IMR-90 (cell line): Measurements from ENCODE around the gene CASTOR1. TPM values are rescaled to one million over a fixed set of nuclear protein-coding genes. Genes with fewer than 3 reads are reported as not detected.

Source experiments
- ATAC-seq: fragments of 200-7000 bp; cut with Tn5 transposase; 2 replicates; pipeline ENCODE4 v1.9.1; 2020; ENCODE audit warnings: low read depth, mild to moderate bottlenecking, moderate library complexity
- BruUV-seq: library from RNA; stranded (reverse); fragments of 400-500 nt; replicated peaks from 2 replicates; lab custom pipeline; 2021; lab: Mats Ljungman, UMichigan
- CTCF ChIA-PET: fragments of 300-600 bp; formaldehyde crosslinking; extraction: SDS; loops from one replicate; lab custom pipeline; 2021; ENCODE audit warnings: antibody characterized with exemption; lab: Yijun Ruan, JAX
- POLR2A ChIA-PET: fragments of 300-600 bp; sonication (Branson Sonifier 250); formaldehyde crosslinking; loops from one replicate; lab custom pipeline; 2022; ENCODE audit warnings: antibody characterized with exemption; ENCODE audit not compliant: unreplicated experiment; lab: Charles Lee
- DNase-seq: peaks from one replicate; pipeline ENCODE4 v3.0.0; 2013
- H2AFZ ChIP-seq: replicated peaks from 2 replicates; pipeline ENCODE3; 2013; ENCODE audit warnings: low read length, mild to moderate bottlenecking; ENCODE audit not compliant: poor library complexity
- H2AK5ac ChIP-seq: 2 replicates; pipeline ENCODE4 v1.6.1; 2013; ENCODE audit warnings: low read depth, low read length, inconsistent platforms
- H2AK9ac ChIP-seq: replicated peaks from 2 replicates; pipeline ENCODE3; 2013; ENCODE audit warnings: mild to moderate bottlenecking, low read depth, low read length, moderate library complexity; ENCODE audit not compliant: poor library complexity
- H2BK120ac ChIP-seq: 2 replicates; pipeline ENCODE4 v1.6.1; 2013; ENCODE audit warnings: low read depth, low read length, inconsistent platforms
- H2BK15ac ChIP-seq: 3 replicates; pipeline ENCODE4 v1.6.1; 2013; ENCODE audit warnings: low read depth, low read length, inconsistent platforms
- H2BK20ac ChIP-seq: 2 replicates; pipeline ENCODE4 v1.6.1; 2013; ENCODE audit warnings: low read depth, mild to moderate bottlenecking, inconsistent platforms, low read length, moderate library complexity
- H2BK5ac ChIP-seq: 2 replicates; pipeline ENCODE4 v1.6.1; 2013; ENCODE audit warnings: mild to moderate bottlenecking, low read depth, low read length, inconsistent platforms; ENCODE audit not compliant: poor library complexity, severe bottlenecking
- H3K14ac ChIP-seq: replicated peaks from 2 replicates; pipeline ENCODE4 v1.6.1; 2013; ENCODE audit warnings: low read depth, low read length, inconsistent platforms
- H3K18ac ChIP-seq: 2 replicates; pipeline ENCODE4 v1.6.1; 2013; ENCODE audit warnings: low read depth, low read length, control low read depth
- H3K23ac ChIP-seq: 2 replicates; pipeline ENCODE4 v1.6.1; 2013; ENCODE audit warnings: low read depth, low read length, inconsistent platforms
- H3K27ac ChIP-seq: 2 replicates; pipeline ENCODE4 v1.5.1; 2013; ENCODE audit warnings: mild to moderate bottlenecking, control low read depth, low read length; ENCODE audit not compliant: insufficient read depth
- H3K27me3 ChIP-seq: 2 replicates; pipeline ENCODE4 v1.6.1; 2013; ENCODE audit warnings: low read length; ENCODE audit not compliant: control insufficient read depth, insufficient read depth
- H3K36me3 ChIP-seq: 2 replicates; pipeline ENCODE4 v1.6.1; 2013; ENCODE audit warnings: low read length, mixed read lengths; ENCODE audit not compliant: control insufficient read depth, insufficient read depth
- H3K4ac ChIP-seq: 2 replicates; pipeline ENCODE4 v1.6.1; 2013; ENCODE audit warnings: low read depth, low read length, inconsistent platforms
- H3K4me1 ChIP-seq: 2 replicates; pipeline ENCODE4 v1.6.1; 2013; ENCODE audit warnings: low read length, mixed read lengths; ENCODE audit not compliant: control insufficient read depth, insufficient read depth
- H3K4me2 ChIP-seq: 2 replicates; pipeline ENCODE4 v1.6.1; 2013; ENCODE audit warnings: low read depth, mild to moderate bottlenecking, control low read depth, low read length, moderate library complexity
- H3K4me3 ChIP-seq: 2 replicates; pipeline ENCODE4 v1.5.1; 2013; ENCODE audit warnings: low read depth, mild to moderate bottlenecking, control low read depth, low read length, moderate library complexity; ENCODE audit not compliant: insufficient read depth
- H3K56ac ChIP-seq: 2 replicates; pipeline ENCODE4 v1.6.1; 2013; ENCODE audit warnings: low read length, inconsistent platforms; ENCODE audit not compliant: insufficient read depth; ENCODE audit errors: extremely low read depth
- H3K79me1 ChIP-seq, 2 experiments: 2 replicates each; pipeline ENCODE4 v1.6.1; 2013; ENCODE audit warnings: low read length in 2 of 2, inconsistent platforms in 1 of 2, low read depth in 1 of 2
- H3K9ac ChIP-seq: 2 replicates; pipeline ENCODE4 v1.6.1; 2013; ENCODE audit warnings: low read depth, low read length, control low read depth
- H3K9me1 ChIP-seq: 2 replicates; pipeline ENCODE4 v1.6.1; 2013; ENCODE audit warnings: low read length, inconsistent platforms; ENCODE audit not compliant: insufficient read depth
- H3K9me3 ChIP-seq: 2 replicates; pipeline ENCODE4 v1.6.1; 2013; ENCODE audit warnings: low read length; ENCODE audit not compliant: control insufficient read depth, insufficient read depth
- H4K20me1 ChIP-seq: 2 replicates; pipeline ENCODE4 v1.6.1; 2013; ENCODE audit warnings: low read length, inconsistent platforms; ENCODE audit not compliant: insufficient read depth
- H4K5ac ChIP-seq: 2 replicates; pipeline ENCODE4 v1.6.1; 2013; ENCODE audit warnings: mild to moderate bottlenecking, low read depth, low read length, control low read depth
- H4K8ac ChIP-seq, 2 experiments: 2 replicates each; pipeline ENCODE4 v1.6.1; 2013; ENCODE audit warnings: low read depth in 2 of 2, low read length in 2 of 2, control low read depth in 1 of 2, inconsistent platforms in 1 of 2
- H4K91ac ChIP-seq: 2 replicates; pipeline ENCODE4 v1.6.1; 2013; ENCODE audit warnings: low read depth, low read length, inconsistent platforms; ENCODE audit not compliant: insufficient read depth
- BHLHE40 ChIP-seq: fragments of 150-350 bp; IDR thresholded peaks from 2 replicates; pipeline ENCODE4 v1.6.1; 2016; ENCODE audit warnings: mild to moderate bottlenecking, low read depth, low read length
- CEBPB ChIP-seq: IDR thresholded peaks from 2 replicates; pipeline ENCODE4 v1.6.1; 2012; ENCODE audit warnings: low read depth, low read length, improper control_type of control experiment
- CHD1 ChIP-seq: IDR thresholded peaks from 2 replicates; pipeline ENCODE4 v1.6.1; 2012; ENCODE audit warnings: low read depth, low read length, improper control_type of control experiment
- FOS ChIP-seq: fragments of 150-350 bp; IDR thresholded peaks from 2 replicates; pipeline ENCODE4 v1.6.1; 2016; ENCODE audit warnings: low read depth, low read length
- MAFK ChIP-seq: IDR thresholded peaks from 2 replicates; pipeline ENCODE4 v1.6.1; 2012; ENCODE audit warnings: low read depth, low read length, improper control_type of control experiment
- MAZ ChIP-seq: IDR thresholded peaks from 2 replicates; pipeline ENCODE4 v1.6.1; 2012; ENCODE audit warnings: low read depth, mild to moderate bottlenecking, low read length, improper control_type of control experiment, moderate library complexity, borderline replicate concordance
- MXI1 ChIP-seq: IDR thresholded peaks from 2 replicates; pipeline ENCODE4 v1.6.1; 2012; ENCODE audit warnings: low read depth, mild to moderate bottlenecking, low read length, moderate library complexity, borderline replicate concordance
- NFE2L2 ChIP-seq: fragments of 150-350 bp; IDR thresholded peaks from 2 replicates; pipeline ENCODE4 v1.6.1; 2016; ENCODE audit warnings: low read depth, mild to moderate bottlenecking, low read length
- POLR2A ChIP-seq: IDR thresholded peaks from 2 replicates; pipeline ENCODE4 v1.6.1; 2012; ENCODE audit warnings: mild to moderate bottlenecking, low read depth, low read length
- RAD21 ChIP-seq: IDR thresholded peaks from 2 replicates; pipeline ENCODE4 v1.6.1; 2012; ENCODE audit warnings: low read length, improper control_type of control experiment
- RCOR1 ChIP-seq: IDR thresholded peaks from 2 replicates; pipeline ENCODE4 v1.6.1; 2012; ENCODE audit warnings: mild to moderate bottlenecking, low read length, improper control_type of control experiment; ENCODE audit not compliant: insufficient replicate concordance
- RFX5 ChIP-seq: IDR thresholded peaks from 2 replicates; pipeline ENCODE4 v1.8.0; 2012; ENCODE audit warnings: low read depth, mild to moderate bottlenecking, low read length, moderate library complexity
- SMC3 ChIP-seq: fragments of 150-350 bp; IDR thresholded peaks from 2 replicates; pipeline ENCODE4 v1.6.1; 2016; ENCODE audit warnings: low read depth, mild to moderate bottlenecking, antibody characterized with exemption, low read length, moderate library complexity
- WGBS, 2 experiments: methylation state at CpG; one replicate each; pipeline versions ENCODE4 v1.1.5 to v1.1.7; 2013; ENCODE audit warnings: missing lambda C conversion rate in 2 of 2; ENCODE audit not compliant: insufficient read length in 1 of 2; ENCODE audit errors: extremely low coverage in 2 of 2; 5-methylcytosine and 5-hydroxymethylcytosine counted together
- dilution Hi-C: fragments of 300-500 bp; cut with HindIII; formaldehyde crosslinking; loops from one replicate; pipeline ENCODE4 v1.14.3; 2018; ENCODE audit warnings: low sequenced_read_pairs; ENCODE audit not compliant: unreplicated experiment
- in situ Hi-C: fragments of 300-500 bp; cut with MboI; formaldehyde crosslinking; loops from 3 replicates; pipeline ENCODE4 v1.14.3; 2019; ENCODE audit warnings: low sequenced_read_pairs, inconsistent platforms, mixed read lengths
- intact Hi-C: fragments of 100-400 bp; cut with micrococcal nuclease; formaldehyde crosslinking; loops from 2 replicates; pipeline ENCODE4 v1.10.0; 2022
- polyA plus RNA-seq, 3 experiments: library from polyadenylated mRNA; depleted of rRNA; stranded (reverse); fragments of >200 nt; gene quantifications; 2 replicates each; pipeline ENCODE4 v1.2.3, GENCODE V29; 2012; ENCODE audit warnings: low replicate concordance in 1 of 3
- total RNA-seq: library from RNA; depleted of rRNA; stranded (reverse); fragments of >200 nt; gene quantifications from 2 replicates; pipeline ENCODE4 v1.2.3, GENCODE V29; 2012
- TF ChIP-seq, protein P1 (sequence below): conservative IDR thresholded peaks from 2 replicates; pipeline ENCODE4 v1.5.1; 2012; ENCODE audit warnings: mild to moderate bottlenecking, low read depth, low read length, improper control_type of control experiment
- TF ChIP-seq, protein P2 (sequence below): fragments of 150-350 bp; IDR thresholded peaks from 2 replicates; pipeline ENCODE4 v1.6.1; 2017; ENCODE audit warnings: mild to moderate bottlenecking, antibody characterized with exemption, low read length, low read depth
- TF ChIP-seq, protein P3 (sequence below): fragments of 150-350 bp; IDR thresholded peaks from 2 replicates; pipeline ENCODE4 v1.6.1; 2016; ENCODE audit warnings: low read depth, mild to moderate bottlenecking, low read length, moderate library complexity, borderline replicate concordance

CASTOR1 gene
- total and polyA plus RNA-seq, 2 of the 4 experiments (the other 2 are of a cell fraction): 10.6 to 23.5 TPM

DNA sequence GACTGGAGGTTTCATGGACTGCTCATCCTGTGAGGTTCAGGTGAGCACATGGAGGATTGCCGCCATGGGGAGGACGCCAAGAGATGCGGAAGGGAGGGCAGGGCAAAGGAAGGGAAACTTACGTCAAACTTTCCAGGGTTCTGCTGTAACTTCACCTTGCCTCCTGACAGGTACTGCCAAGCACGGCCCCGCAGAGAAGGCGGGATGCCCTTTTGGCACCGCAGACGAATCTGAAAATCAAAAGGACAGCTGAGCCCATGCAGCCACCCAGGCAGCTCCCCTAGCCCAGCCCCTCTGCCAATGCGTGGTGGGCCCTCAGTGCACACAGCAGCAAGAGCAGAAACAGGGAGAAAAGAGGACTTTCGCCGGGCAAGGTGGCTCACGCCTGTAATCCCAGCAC, 10.0 kb upstream of the CASTOR1 start:
- peaks cover 29% of the 10 kb centered on the region for H4K20me1 ChIP-seq

More for the DNA sequence above, 10.0 kb upstream of the CASTOR1 start:
- Histone ChIP-seq H2AK9ac (no peak overlapping the region), H3K9me1 (peaks cover 9% of the 10 kb centered on the region), H3K9me3 (no peaks in the 10 kb centered on the region), H2BK20ac (no peak overlapping the region), H4K8ac (no peak overlapping the region), H4K5ac (no peak overlapping the region), H3K4ac (no peak overlapping the region), H3K79me1 (peaks cover 39 to 42% of the 10 kb centered on the region in 2 experiments), H3K18ac (no peak overlapping the region), H3K14ac (no peak overlapping the region), H3K4me1 (peaks cover 6% of the 10 kb centered on the region; the same call in 1 of the 2 replicates), H3K27ac (no peak overlapping the region), H2AFZ (no peak overlapping the region), H3K27me3 (no peaks in the 10 kb centered on the region), H2AK5ac (no peak overlapping the region), H3K4me3 (no peak overlapping the region), H3K4me2 (no peak overlapping the region), H4K91ac (no peak overlapping the region), H2BK5ac (no peak overlapping the region), H3K56ac (no peak overlapping the region), H3K36me3 (peaks cover 78% of the 10 kb centered on the region), H3K23ac (no peak overlapping the region), H3K9ac (no peak overlapping the region), H2BK120ac (no peak overlapping the region), H2BK15ac (no peak overlapping the region)
- in situ Hi-C loops: no loop called here
- TF ChIP-seq POLR2A (no peak), BHLHE40 (no peak), RAD21 (no peak), NFE2L2 (no peak), RCOR1 (no peak), FOS (no peak), MAZ (no peak), SMC3 (no peak), MAFK (no peak), MXI1 (no peak), RFX5 (no peak), CHD1 (no peak), CEBPB (no peak)
- TF ChIP-seq, protein P1, sequence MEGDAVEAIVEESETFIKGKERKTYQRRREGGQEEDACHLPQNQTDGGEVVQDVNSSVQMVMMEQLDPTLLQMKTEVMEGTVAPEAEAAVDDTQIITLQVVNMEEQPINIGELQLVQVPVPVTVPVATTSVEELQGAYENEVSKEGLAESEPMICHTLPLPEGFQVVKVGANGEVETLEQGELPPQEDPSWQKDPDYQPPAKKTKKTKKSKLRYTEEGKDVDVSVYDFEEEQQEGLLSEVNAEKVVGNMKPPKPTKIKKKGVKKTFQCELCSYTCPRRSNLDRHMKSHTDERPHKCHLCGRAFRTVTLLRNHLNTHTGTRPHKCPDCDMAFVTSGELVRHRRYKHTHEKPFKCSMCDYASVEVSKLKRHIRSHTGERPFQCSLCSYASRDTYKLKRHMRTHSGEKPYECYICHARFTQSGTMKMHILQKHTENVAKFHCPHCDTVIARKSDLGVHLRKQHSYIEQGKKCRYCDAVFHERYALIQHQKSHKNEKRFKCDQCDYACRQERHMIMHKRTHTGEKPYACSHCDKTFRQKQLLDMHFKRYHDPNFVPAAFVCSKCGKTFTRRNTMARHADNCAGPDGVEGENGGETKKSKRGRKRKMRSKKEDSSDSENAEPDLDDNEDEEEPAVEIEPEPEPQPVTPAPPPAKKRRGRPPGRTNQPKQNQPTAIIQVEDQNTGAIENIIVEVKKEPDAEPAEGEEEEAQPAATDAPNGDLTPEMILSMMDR: no peak
- TF ChIP-seq, protein P2, sequence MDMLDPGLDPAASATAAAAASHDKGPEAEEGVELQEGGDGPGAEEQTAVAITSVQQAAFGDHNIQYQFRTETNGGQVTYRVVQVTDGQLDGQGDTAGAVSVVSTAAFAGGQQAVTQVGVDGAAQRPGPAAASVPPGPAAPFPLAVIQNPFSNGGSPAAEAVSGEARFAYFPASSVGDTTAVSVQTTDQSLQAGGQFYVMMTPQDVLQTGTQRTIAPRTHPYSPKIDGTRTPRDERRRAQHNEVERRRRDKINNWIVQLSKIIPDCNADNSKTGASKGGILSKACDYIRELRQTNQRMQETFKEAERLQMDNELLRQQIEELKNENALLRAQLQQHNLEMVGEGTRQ: no peak
- TF ChIP-seq, protein P3, sequence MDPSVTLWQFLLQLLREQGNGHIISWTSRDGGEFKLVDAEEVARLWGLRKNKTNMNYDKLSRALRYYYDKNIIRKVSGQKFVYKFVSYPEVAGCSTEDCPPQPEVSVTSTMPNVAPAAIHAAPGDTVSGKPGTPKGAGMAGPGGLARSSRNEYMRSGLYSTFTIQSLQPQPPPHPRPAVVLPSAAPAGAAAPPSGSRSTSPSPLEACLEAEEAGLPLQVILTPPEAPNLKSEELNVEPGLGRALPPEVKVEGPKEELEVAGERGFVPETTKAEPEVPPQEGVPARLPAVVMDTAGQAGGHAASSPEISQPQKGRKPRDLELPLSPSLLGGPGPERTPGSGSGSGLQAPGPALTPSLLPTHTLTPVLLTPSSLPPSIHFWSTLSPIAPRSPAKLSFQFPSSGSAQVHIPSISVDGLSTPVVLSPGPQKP: no peak
- dilution Hi-C loops: no loop called here
- BruUV-seq: no TSS peak
- CTCF ChIA-PET: no interaction called here
- WGBS, 2 experiments: 99% methylated on average over 11 of the region's 13 CpGs; no CpG with 5 or more reads in 1 of the 2 experiments
- DNase-seq (no peak), ATAC-seq (no peak)
- intact Hi-C loops: no loop called here
- POLR2A ChIA-PET: no interaction called here
